Measurements from ENCODE around the gene PRDM1. TPM values are rescaled to one million over a fixed set of nuclear protein-coding genes. Genes with fewer than 3 reads are reported as not detected.

The PRDM1 gene
- 0.40 and 1.3 TPM in 2 replicates for total RNA-seq

GRCh38 chr6:106085984-106086813, at the start of gene PRDM1:
Gene PRDM1, plus strand, starts transcription at chr6:106086336. Its CDS starts 218 bp downstream, at chr6:106086554.
- DNase-seq (ENCODE audit: low read depth in 2 of 2): peak; percentile 22 to 55

GRCh38 chr6:106037060-106037459, 49.1 kb upstream of the PRDM1 start:
- no peak for DNase-seq (ENCODE audit: low read depth in 2 of 2)

- DNase-seq (ENCODE audit: low read depth in 2 of 2): no peak
Measured at GRCh38 chr6:106039897-106040592, 46.1 kb upstream of the PRDM1 start.

GRCh38 chr6:106044151-106044550, 42.0 kb upstream of the PRDM1 start:
- no peak for DNase-seq (ENCODE audit: low read depth in 2 of 2)

- no peak for DNase-seq (ENCODE audit: low read depth in 2 of 2)
Measured at GRCh38 chr6:106045077-106045476, 41.1 kb upstream of the PRDM1 start.

GRCh38 chr6:106046116-106046853, 39.9 kb upstream of the PRDM1 start:
- no peak for DNase-seq (ENCODE audit: low read depth in 2 of 2)

- DNase-seq (ENCODE audit: low read depth in 2 of 2): no peak
Measured at GRCh38 chr6:106046854-106047200, 39.3 kb upstream of the PRDM1 start.

- DNase-seq (ENCODE audit: low read depth in 2 of 2): no peak
Measured at GRCh38 chr6:106048336-106048735, 37.8 kb upstream of the PRDM1 start.

GRCh38 chr6:106050538-106050937, 35.6 kb upstream of the PRDM1 start:
- DNase-seq (ENCODE audit: low read depth in 2 of 2): no peak

GRCh38 chr6:106051226-106051625, 34.9 kb upstream of the PRDM1 start:
- DNase-seq (ENCODE audit: low read depth in 2 of 2): no peak

GRCh38 chr6:106053484-106054205, 32.5 kb upstream of the PRDM1 start:
- DNase-seq (ENCODE audit: low read depth in 2 of 2): no peak

GRCh38 chr6:106055489-106055888, 30.6 kb upstream of the PRDM1 start:
- no peak for DNase-seq (ENCODE audit: low read depth in 2 of 2)

- DNase-seq (ENCODE audit: low read depth in 2 of 2): no peak
Measured at GRCh38 chr6:106056060-106056745, 29.9 kb upstream of the PRDM1 start.

GRCh38 chr6:106056746-106057390, 29.3 kb upstream of the PRDM1 start:
- DNase-seq (ENCODE audit: low read depth in 2 of 2): no peak

GRCh38 chr6:106059331-106059730, 26.8 kb upstream of the PRDM1 start:
- no peak for DNase-seq (ENCODE audit: low read depth in 2 of 2)

GRCh38 chr6:106060167-106060566, 26.0 kb upstream of the PRDM1 start:
- no peak for DNase-seq (ENCODE audit: low read depth in 2 of 2)

GRCh38 chr6:106063448-106063850, 22.7 kb upstream of the PRDM1 start:
- no peak for DNase-seq (ENCODE audit: low read depth in 2 of 2)

- no peak for DNase-seq (ENCODE audit: low read depth in 2 of 2)
Measured at GRCh38 chr6:106064142-106064541, 22.0 kb upstream of the PRDM1 start.

- DNase-seq (ENCODE audit: low read depth in 2 of 2): no peak
Measured at GRCh38 chr6:106064756-106065155, 21.4 kb upstream of the PRDM1 start.

- DNase-seq (ENCODE audit: low read depth in 2 of 2): no peak
Measured at GRCh38 chr6:106066989-106067388, 19.1 kb upstream of the PRDM1 start.

Data from lung microvascular endothelial cell (primary cell).